Parathyroid adenoma (tissue), 2 donors: Measurements from ENCODE around the gene DCP1A.

Experiments used
- H2AFZ ChIP-seq: fragments of 300-600 bp; sonication (generic); one replicate; pipeline ENCODE4 v1.7.0; 2017; ENCODE audit warnings: antibody characterized with exemption, mild to moderate bottlenecking
- H3K27ac ChIP-seq: fragments of 300-600 bp; sonication (generic); one replicate; pipeline ENCODE4 v1.7.0; 2017
- H3K27me3 ChIP-seq: fragments of 300-600 bp; sonication (generic); one replicate; pipeline ENCODE4 v1.7.0; 2017; ENCODE audit warnings: low read length; ENCODE audit not compliant: control insufficient read depth, insufficient read depth
- H3K36me3 ChIP-seq: fragments of 300-600 bp; sonication (generic); one replicate; pipeline ENCODE4 v1.7.0; 2017; ENCODE audit warnings: low read length; ENCODE audit not compliant: control insufficient read depth, insufficient read depth
- H3K4me1 ChIP-seq: fragments of 300-600 bp; sonication (generic); one replicate; pipeline ENCODE4 v1.7.0; 2017; ENCODE audit warnings: control low read depth
- H3K4me2 ChIP-seq: fragments of 300-600 bp; sonication (generic); one replicate; pipeline ENCODE4 v1.7.0; 2017; ENCODE audit warnings: low read length
- H3K4me3 ChIP-seq: fragments of 300-600 bp; sonication (generic); one replicate; pipeline ENCODE4 v1.7.0; 2017; ENCODE audit warnings: low read depth, low read length
- H3K79me2 ChIP-seq: fragments of 300-600 bp; sonication (generic); one replicate; pipeline ENCODE4 v1.7.0; 2017; ENCODE audit warnings: control low read depth
- H3K9ac ChIP-seq: fragments of 300-600 bp; sonication (generic); one replicate; pipeline ENCODE4 v1.7.0; 2017; ENCODE audit warnings: mild to moderate bottlenecking
- H3K9me3 ChIP-seq: fragments of 300-600 bp; sonication (generic); one replicate; pipeline ENCODE4 v1.7.0; 2017; ENCODE audit warnings: low read length; ENCODE audit not compliant: control insufficient read depth
- TF ChIP-seq, protein P1 (sequence below): fragments of 300-600 bp; sonication (generic); IDR thresholded peaks from one replicate; pipeline ENCODE4 v1.7.0; 2017; ENCODE audit warnings: antibody characterized with exemption, mild to moderate bottlenecking
- donor health status: primary hyperparathyroidism.

Gene DCP1A

DNA sequence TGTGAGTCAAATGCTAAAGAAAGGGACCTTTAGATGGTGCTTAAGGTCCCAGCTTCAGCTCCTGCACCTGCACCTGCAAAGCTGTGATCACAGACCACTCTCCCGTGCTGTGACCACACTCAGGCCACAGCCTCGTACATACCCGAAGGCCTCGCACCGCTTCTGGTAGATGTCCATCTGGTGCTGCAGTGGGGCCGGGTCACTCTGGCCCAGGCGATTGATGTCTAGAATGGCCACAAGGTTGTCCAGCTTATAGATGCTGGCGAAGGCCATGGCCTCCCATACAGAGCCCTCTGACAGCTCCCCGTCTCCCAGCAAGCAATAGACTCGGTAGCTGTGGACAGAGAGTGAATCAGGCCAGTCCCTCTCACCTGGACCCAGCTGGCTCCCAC is 112.5 kb downstream of the DCP1A start:
- Histone ChIP-seq H3K36me3 (no peaks in the 10 kb centered on the region), H3K4me3 (no peak overlapping the region), H3K4me2 (no peak overlapping the region), H3K4me1 (no peaks in the 10 kb centered on the region), H3K27ac (no peak overlapping the region), H3K9me3 (no peaks in the 10 kb centered on the region), H3K9ac (no peak overlapping the region), H3K27me3 (no peaks in the 10 kb centered on the region), H2AFZ (no peak overlapping the region), H3K79me2 (no peaks in the 10 kb centered on the region)
- TF ChIP-seq, protein P1, sequence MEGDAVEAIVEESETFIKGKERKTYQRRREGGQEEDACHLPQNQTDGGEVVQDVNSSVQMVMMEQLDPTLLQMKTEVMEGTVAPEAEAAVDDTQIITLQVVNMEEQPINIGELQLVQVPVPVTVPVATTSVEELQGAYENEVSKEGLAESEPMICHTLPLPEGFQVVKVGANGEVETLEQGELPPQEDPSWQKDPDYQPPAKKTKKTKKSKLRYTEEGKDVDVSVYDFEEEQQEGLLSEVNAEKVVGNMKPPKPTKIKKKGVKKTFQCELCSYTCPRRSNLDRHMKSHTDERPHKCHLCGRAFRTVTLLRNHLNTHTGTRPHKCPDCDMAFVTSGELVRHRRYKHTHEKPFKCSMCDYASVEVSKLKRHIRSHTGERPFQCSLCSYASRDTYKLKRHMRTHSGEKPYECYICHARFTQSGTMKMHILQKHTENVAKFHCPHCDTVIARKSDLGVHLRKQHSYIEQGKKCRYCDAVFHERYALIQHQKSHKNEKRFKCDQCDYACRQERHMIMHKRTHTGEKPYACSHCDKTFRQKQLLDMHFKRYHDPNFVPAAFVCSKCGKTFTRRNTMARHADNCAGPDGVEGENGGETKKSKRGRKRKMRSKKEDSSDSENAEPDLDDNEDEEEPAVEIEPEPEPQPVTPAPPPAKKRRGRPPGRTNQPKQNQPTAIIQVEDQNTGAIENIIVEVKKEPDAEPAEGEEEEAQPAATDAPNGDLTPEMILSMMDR, result no peak

DNA sequence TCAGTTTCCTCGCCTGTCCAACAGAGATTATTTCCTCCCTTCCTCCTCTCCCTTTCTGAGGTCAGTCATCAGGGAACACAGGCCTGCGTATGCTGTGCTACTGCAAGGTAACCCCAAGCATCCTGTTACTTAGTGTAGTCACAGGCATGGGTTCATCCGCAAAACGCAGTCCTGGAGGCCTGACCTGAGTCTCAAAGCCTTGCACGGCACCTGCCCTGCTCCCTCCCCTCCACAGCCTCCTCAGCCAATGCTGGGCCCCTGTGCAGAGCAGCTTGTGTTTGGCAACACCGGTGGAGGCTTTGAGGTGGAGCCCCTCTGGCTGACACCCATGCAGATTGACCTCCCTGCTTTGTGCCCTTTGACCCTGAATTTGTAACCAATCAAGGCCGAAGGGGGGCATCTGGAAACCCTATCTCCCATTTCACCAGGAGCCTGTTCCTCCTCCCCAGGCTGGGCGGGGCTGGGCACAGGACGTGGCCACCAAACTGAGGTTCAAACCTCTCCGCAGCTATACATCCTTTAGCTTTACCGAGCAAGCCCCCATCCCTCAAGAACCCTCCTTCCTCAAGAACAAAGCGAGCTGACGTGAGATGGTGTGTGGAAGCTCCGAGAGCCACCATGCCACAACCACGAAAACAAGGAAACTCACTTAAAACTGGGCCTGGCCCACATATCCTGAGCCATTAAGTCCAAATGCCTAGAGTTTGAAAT is 113.1 kb downstream of the DCP1A start:
- no peak overlapping the region for H2AFZ ChIP-seq
- no peak overlapping the region for H3K4me3 ChIP-seq
- TF ChIP-seq, protein P1, result no peak
- no peaks in the 10 kb centered on the region for H3K36me3 ChIP-seq
- no peaks in the 10 kb centered on the region for H3K27me3 ChIP-seq
- H3K27ac ChIP-seq, result no peak overlapping the region
- no peaks in the 10 kb centered on the region for H3K9me3 ChIP-seq
- no peak overlapping the region for H3K4me2 ChIP-seq
- H3K79me2 ChIP-seq, result no peaks in the 10 kb centered on the region
- H3K4me1 ChIP-seq, result no peaks in the 10 kb centered on the region
- no peak overlapping the region for H3K9ac ChIP-seq
